Measurements from ENCODE around the gene ZFYVE21.

DNA sequence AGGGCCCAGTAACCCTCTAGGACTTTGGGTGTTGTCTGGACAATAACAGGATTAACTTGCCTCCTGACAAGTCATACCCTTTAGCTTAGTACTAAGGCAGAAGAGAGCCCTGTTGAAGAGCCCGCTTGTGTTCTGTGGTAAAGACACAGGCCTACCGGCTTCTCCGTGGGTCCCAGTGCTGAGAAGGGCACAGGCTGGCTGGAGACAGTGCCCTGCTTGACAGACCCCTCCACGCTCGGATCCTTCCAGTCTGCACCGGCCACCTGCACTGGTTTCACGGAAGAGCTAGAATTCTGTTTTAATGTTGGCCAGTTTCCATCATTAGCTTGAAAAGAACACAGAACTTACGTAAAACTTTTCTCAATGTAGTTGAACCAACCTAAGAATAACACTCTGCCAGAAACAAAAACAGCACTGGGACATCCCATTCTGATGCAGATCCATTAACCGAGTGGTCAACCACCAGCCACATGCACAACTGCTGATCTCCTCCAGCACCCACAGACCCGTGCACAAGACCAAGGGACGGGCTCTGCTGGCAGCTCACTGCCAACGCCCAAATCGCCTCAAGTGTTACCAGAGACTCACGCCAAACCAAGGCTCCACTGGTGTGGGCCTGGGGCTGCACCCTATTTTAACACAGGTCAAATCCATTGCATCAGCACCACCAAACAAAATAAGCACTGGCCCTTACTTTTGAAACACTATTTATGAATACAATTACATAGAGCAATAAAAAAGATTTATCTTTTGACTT lies 27.1 kb downstream of the ZFYVE21 start:
- TF ChIP-seq, protein P1, sequence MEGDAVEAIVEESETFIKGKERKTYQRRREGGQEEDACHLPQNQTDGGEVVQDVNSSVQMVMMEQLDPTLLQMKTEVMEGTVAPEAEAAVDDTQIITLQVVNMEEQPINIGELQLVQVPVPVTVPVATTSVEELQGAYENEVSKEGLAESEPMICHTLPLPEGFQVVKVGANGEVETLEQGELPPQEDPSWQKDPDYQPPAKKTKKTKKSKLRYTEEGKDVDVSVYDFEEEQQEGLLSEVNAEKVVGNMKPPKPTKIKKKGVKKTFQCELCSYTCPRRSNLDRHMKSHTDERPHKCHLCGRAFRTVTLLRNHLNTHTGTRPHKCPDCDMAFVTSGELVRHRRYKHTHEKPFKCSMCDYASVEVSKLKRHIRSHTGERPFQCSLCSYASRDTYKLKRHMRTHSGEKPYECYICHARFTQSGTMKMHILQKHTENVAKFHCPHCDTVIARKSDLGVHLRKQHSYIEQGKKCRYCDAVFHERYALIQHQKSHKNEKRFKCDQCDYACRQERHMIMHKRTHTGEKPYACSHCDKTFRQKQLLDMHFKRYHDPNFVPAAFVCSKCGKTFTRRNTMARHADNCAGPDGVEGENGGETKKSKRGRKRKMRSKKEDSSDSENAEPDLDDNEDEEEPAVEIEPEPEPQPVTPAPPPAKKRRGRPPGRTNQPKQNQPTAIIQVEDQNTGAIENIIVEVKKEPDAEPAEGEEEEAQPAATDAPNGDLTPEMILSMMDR (IDR thresholded peaks at IDR 0.05; ENCODE audit: poor library complexity), result no peak
- no peak for TF ChIP-seq EZH2 (IDR thresholded peaks at IDR 0.05; ENCODE audit: borderline replicate concordance)

Data from hepatocyte (in vitro differentiated cells).